ENCODE measurements around the gene LCN15.
"Not testable (repeated sequence)": the region's sequence is repeated elsewhere in the genome, so short reads cannot be mapped to it uniquely, and the experiment has no call there.

Gene LCN15

DNA sequence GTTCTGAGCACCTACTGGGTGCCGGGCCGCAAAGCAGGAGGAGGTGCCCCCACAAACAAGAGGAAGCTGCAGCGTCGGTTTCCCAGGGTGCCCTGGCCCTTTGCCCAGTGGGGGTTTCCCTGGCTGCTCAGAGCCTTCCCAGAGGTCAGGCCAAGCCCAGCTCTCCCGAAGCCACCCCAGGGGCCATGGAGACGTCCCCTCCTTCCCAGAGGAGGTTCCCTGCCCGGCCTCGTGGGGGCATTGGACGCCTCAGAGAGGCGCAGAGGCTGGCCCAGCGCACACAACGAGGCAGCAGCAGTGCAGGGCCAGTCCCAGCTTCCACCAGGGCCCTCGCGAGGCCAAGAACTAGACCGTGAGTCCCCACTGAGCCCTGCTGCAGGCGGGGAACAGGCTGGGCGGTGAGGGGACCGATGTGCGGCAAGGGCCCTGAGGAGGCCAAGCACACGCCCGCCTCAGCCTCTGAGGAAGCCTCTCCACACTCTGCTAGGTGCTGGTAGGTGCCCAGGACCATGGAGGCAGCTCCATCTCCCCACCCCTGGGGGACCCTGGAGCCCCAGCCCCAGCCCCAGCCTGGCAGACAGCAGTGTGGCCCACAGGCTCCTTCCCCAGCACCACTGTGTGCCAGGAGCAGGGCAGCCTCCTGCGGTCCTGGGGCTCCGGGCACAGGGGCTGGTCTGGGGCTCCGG lies 45.0 kb downstream of the LCN15 start:
- Histone ChIP-seq H3K4me1 (ENCODE audit: control insufficient read depth, low read depth, low read length) (peaks cover 6% of the 10 kb centered on the region), H3K9me3 (ENCODE audit: control insufficient read depth, low read depth, low read length) (no peaks in the 10 kb centered on the region), H3K27ac (ENCODE audit: low read length) (no peak overlapping the region), H3K4me3 (ENCODE audit: low read length) (no peak overlapping the region), H3K36me3 (ENCODE audit: control insufficient read depth, low read depth, low read length) (peaks cover 9% of the 10 kb centered on the region), H3K9ac (ENCODE audit: low read length) (no peak overlapping the region), H3K27me3 (ENCODE audit: control insufficient read depth, insufficient read depth, low read length) (no peaks in the 10 kb centered on the region)

GRCh38 chr9:136718345-136719194 lies 45.7 kb downstream of the LCN15 start:
- Histone ChIP-seq H3K9me3 (ENCODE audit: control insufficient read depth, low read depth, low read length) (no peaks in the 10 kb centered on the region), H3K36me3 (ENCODE audit: control insufficient read depth, low read depth, low read length) (peaks cover under 1% of the 10 kb centered on the region), H3K27ac (ENCODE audit: low read length) (no peak overlapping the region), H3K4me3 (ENCODE audit: low read length) (no peak overlapping the region), H3K4me1 (ENCODE audit: control insufficient read depth, low read depth, low read length) (peaks cover 7% of the 10 kb centered on the region), H3K27me3 (ENCODE audit: control insufficient read depth, insufficient read depth, low read length) (no peaks in the 10 kb centered on the region), H3K9ac (ENCODE audit: low read length) (no peak overlapping the region)

DNA sequence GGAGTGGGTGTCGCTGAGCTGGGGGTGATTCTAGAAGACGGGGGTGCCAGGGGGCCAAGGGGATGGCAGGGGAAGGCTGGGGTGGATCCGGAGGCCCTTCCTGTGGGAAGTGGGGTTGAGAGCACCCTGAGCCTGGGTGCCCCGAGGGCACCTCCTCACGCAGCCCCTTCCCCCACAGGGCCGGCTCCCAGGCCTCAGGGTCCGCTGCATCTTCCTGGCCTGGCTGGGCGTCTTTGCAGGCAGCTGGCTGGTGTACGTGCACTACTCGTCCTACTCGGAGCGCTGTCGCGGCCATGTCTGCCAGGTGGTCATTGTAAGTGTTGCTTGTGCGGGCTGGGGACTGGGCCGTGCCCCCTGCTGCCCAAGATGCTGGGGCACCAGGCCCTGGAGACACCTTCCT lies 46.9 kb downstream of the LCN15 start:
- peaks cover 11% of the 10 kb centered on the region for H3K4me1 ChIP-seq (ENCODE audit: control insufficient read depth, low read depth, low read length)
- no peaks in the 10 kb centered on the region for H3K27me3 ChIP-seq (ENCODE audit: control insufficient read depth, insufficient read depth, low read length)
- H3K9ac ChIP-seq (ENCODE audit: low read length) = no peak overlapping the region
- H3K36me3 ChIP-seq (ENCODE audit: control insufficient read depth, low read depth, low read length) = no peaks in the 10 kb centered on the region
- H3K4me3 ChIP-seq (ENCODE audit: low read length) = no peak overlapping the region
- no peaks in the 10 kb centered on the region for H3K9me3 ChIP-seq (ENCODE audit: control insufficient read depth, low read depth, low read length)
- no peak overlapping the region for H3K27ac ChIP-seq (ENCODE audit: low read length)

DNA sequence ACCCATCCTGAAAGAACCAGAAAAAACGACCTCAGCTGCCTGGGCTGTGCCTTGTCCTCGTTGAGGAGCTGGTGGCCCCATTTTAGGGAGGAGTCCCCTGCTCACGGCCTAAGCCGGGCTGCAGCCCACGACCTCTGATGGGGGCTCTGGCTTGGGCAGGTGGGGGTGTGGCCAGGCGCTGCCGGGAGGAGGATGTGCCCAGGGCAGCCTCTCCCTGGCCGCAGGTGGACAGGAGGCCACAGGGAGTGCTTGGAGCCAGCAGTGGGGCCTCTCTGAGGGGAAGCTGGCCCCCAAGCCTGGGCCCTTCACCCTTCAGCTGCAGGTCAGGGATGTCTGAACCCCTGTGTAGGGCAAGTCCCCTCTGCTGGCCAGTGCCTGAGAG lies 49.4 kb downstream of the LCN15 start:
- H3K27ac ChIP-seq (ENCODE audit: low read length) = no peak overlapping the region
- H3K36me3 ChIP-seq (ENCODE audit: control insufficient read depth, low read depth, low read length) = no peaks in the 10 kb centered on the region
- no peak overlapping the region for H3K4me3 ChIP-seq (ENCODE audit: low read length)
- peaks cover 5% of the 10 kb centered on the region for H3K4me1 ChIP-seq (ENCODE audit: control insufficient read depth, low read depth, low read length)
- no peaks in the 10 kb centered on the region for H3K9me3 ChIP-seq (ENCODE audit: control insufficient read depth, low read depth, low read length)
- H3K27me3 ChIP-seq (ENCODE audit: control insufficient read depth, insufficient read depth, low read length) = peaks cover 8% of the 10 kb centered on the region
- H3K9ac ChIP-seq (ENCODE audit: low read length) = no peak overlapping the region

- no peaks in the 10 kb centered on the region for H3K36me3 ChIP-seq (ENCODE audit: control insufficient read depth, low read depth, low read length)
- H3K4me1 ChIP-seq (ENCODE audit: control insufficient read depth, low read depth, low read length) = peaks cover 5% of the 10 kb centered on the region
- H3K9me3 ChIP-seq (ENCODE audit: control insufficient read depth, low read depth, low read length) = no peaks in the 10 kb centered on the region
- no peak overlapping the region for H3K27ac ChIP-seq (ENCODE audit: low read length)
- H3K9ac ChIP-seq (ENCODE audit: low read length) = no peak overlapping the region
- H3K27me3 ChIP-seq (ENCODE audit: control insufficient read depth, insufficient read depth, low read length) = peaks cover 8% of the 10 kb centered on the region
- no peak overlapping the region for H3K4me3 ChIP-seq (ENCODE audit: low read length)
Observed at GRCh38 chr9:136714096-136714892, 50.0 kb downstream of the LCN15 start.

DNA sequence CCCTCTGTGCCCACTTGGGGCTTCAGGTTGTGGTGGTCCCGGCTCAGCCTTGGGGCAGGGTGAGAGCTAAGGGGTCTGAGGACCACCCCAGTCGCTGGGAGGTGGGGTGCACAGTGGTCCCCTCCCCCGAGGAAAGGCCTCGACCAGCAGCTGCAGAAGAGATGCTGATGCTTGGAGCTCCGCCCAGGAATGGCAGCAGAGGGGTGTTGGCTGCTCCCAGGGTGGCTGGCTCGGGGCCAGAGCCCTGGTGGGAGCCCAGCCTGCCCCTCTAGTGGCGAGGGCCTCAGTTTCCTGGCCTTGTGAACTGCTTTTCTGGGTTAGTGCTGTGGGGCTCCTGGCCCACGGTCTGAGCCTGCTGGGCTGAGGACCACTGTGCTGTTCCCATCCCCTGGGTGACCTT lies 50.8 kb downstream of the LCN15 start:
- Histone ChIP-seq H3K9me3 (ENCODE audit: control insufficient read depth, low read depth, low read length) (no peaks in the 10 kb centered on the region), H3K4me1 (ENCODE audit: control insufficient read depth, low read depth, low read length) (peaks cover 5% of the 10 kb centered on the region), H3K36me3 (ENCODE audit: control insufficient read depth, low read depth, low read length) (no peaks in the 10 kb centered on the region), H3K4me3 (ENCODE audit: low read length) (peak overlapping the region; percentile 80), H3K27me3 (ENCODE audit: control insufficient read depth, insufficient read depth, low read length) (peaks cover 8% of the 10 kb centered on the region), H3K27ac (ENCODE audit: low read length) (no peak overlapping the region), H3K9ac (ENCODE audit: low read length) (peak overlapping the region; percentile 58)

GRCh38 chr9:136712690-136713544 lies 51.4 kb downstream of the LCN15 start:
- H3K4me1 ChIP-seq (ENCODE audit: control insufficient read depth, low read depth, low read length) = peaks cover 5% of the 10 kb centered on the region
- peak overlapping the region; percentile 80 for H3K4me3 ChIP-seq (ENCODE audit: low read length)
- no peaks in the 10 kb centered on the region for H3K9me3 ChIP-seq (ENCODE audit: control insufficient read depth, low read depth, low read length)
- H3K9ac ChIP-seq (ENCODE audit: low read length) = peak overlapping the region; percentile 58
- H3K27me3 ChIP-seq (ENCODE audit: control insufficient read depth, insufficient read depth, low read length) = peaks cover 8% of the 10 kb centered on the region
- H3K27ac ChIP-seq (ENCODE audit: low read length) = no peak overlapping the region
- H3K36me3 ChIP-seq (ENCODE audit: control insufficient read depth, low read depth, low read length) = no peaks in the 10 kb centered on the region

DNA sequence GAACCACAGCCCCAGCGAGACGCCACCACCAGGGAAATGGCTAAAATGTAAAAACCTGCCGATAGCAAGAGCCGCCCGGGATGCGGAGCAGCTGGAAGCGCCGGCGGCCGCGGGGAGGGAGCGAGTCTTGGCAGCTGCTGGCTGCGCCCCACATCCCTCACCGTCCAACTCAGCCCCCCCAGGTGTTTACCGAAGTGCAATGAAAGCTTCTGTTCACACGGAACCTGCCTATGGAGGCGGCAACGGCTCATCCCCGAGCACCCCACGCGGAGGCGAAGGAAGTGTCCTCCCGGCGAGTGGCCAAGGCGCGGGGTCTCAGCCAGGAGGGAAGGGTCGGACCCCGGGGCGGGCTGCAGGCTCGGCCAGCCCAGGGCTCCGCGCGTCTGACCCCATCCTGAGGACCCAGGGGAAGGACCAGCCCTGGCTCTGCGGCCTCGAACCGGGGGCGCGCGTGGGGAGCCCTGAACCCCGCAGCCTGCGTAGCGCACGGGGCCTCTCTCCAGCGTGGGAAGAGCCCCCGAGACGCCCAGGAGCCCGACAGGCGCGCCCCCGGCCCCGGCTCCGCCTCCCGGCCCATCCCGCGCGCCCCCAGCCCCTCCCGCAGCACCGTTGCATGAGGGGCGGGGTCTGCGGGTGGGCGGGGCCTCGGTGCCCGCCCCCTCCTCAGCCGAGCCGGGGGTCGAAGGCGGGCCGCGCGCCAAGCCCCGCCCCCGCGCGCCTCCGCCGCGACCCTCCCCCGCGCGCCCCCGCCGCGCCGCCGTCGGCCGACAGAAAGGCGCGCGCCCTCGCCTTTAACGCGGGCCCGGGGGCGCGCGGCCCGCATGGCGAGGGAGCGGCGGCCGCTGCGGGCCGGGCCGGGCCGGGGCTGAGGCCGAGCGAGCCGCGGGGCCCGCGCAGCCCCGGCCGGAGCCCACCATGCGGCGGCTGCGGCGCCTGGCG lies 52.3 kb downstream of the LCN15 start, which contains the start of gene DIPK1B:
Gene DIPK1B, plus strand, starts transcription at position 822 of the 939 bp plus-strand sequence. Its CDS starts 94 bp downstream, at position 916.
- no peaks in the 10 kb centered on the region for H3K9me3 ChIP-seq (ENCODE audit: control insufficient read depth, low read depth, low read length)
- no peak within 1 kb of the TSS for H3K27ac ChIP-seq (ENCODE audit: low read length)
- H3K4me1 ChIP-seq (ENCODE audit: control insufficient read depth, low read depth, low read length) = peaks cover 5% of the 10 kb centered on the region
- H3K36me3 ChIP-seq (ENCODE audit: control insufficient read depth, low read depth, low read length) = no peaks in the 10 kb centered on the region
- H3K9ac ChIP-seq (ENCODE audit: low read length) = peak within 1 kb of the TSS; percentile 58
- H3K27me3 ChIP-seq (ENCODE audit: control insufficient read depth, insufficient read depth, low read length) = peaks cover 8% of the 10 kb centered on the region
- H3K4me3 ChIP-seq (ENCODE audit: low read length) = peak within 1 kb of the TSS; percentile 80

GRCh38 chr9:136711219-136711648 lies 53.1 kb downstream of the LCN15 start:
- not testable (repeated sequence) for H3K9me3 ChIP-seq (ENCODE audit: control insufficient read depth, low read depth, low read length); H3K27ac ChIP-seq (ENCODE audit: low read length); H3K9ac ChIP-seq (ENCODE audit: low read length); H3K4me1 ChIP-seq (ENCODE audit: control insufficient read depth, low read depth, low read length); H3K36me3 ChIP-seq (ENCODE audit: control insufficient read depth, low read depth, low read length); H3K27me3 ChIP-seq (ENCODE audit: control insufficient read depth, insufficient read depth, low read length)
- H3K4me3 ChIP-seq (ENCODE audit: low read length) = peak overlapping the region; percentile 71

- no peaks in the 10 kb centered on the region for H3K36me3 ChIP-seq (ENCODE audit: control insufficient read depth, low read depth, low read length)
- no peak overlapping the region for H3K9ac ChIP-seq (ENCODE audit: low read length)
- no peak overlapping the region for H3K4me3 ChIP-seq (ENCODE audit: low read length)
- no peak overlapping the region for H3K27ac ChIP-seq (ENCODE audit: low read length)
- H3K4me1 ChIP-seq (ENCODE audit: control insufficient read depth, low read depth, low read length) = peaks cover 5% of the 10 kb centered on the region
- H3K9me3 ChIP-seq (ENCODE audit: control insufficient read depth, low read depth, low read length) = no peaks in the 10 kb centered on the region
- peaks cover 8% of the 10 kb centered on the region for H3K27me3 ChIP-seq (ENCODE audit: control insufficient read depth, insufficient read depth, low read length)
Observed at GRCh38 chr9:136710543-136710942, 53.8 kb downstream of the LCN15 start.

Measured in iPS-18a (cell line).